Measurements from ENCODE around the gene TRIP13.

TRIP13 gene

GRCh38 chr5:963673-964531, 71.2 kb downstream of the TRIP13 start:
- H3K4me2 ChIP-seq (ENCODE audit: low read length) = no peak overlapping the region

GRCh38 chr5:964821-965220, 72.1 kb downstream of the TRIP13 start:
- no peaks in the 10 kb centered on the region for H3K4me1 ChIP-seq (ENCODE audit: low read length)
- no peak overlapping the region for H3K9ac ChIP-seq (ENCODE audit: low read length)
- H3K79me2 ChIP-seq (ENCODE audit: low read length) = no peaks in the 10 kb centered on the region
- TF ChIP-seq CTCF (IDR thresholded peaks at IDR 0.05; ENCODE audit: low read depth, low read length) (no peak), EZH2phosphoT487 (IDR thresholded peaks at IDR 0.05; ENCODE audit: low read depth) (no peak)
- H3K4me2 ChIP-seq (ENCODE audit: low read length) = no peak overlapping the region
- H4K20me1 ChIP-seq (ENCODE audit: insufficient read depth, low read length) = no peaks in the 10 kb centered on the region
- no peak overlapping the region for H2AFZ ChIP-seq (ENCODE audit: low read depth, low read length)
- H3K9me3 ChIP-seq (ENCODE audit: insufficient read depth, low read length) = no peaks in the 10 kb centered on the region
- H3K27me3 ChIP-seq (ENCODE audit: low read depth, low read length) = 0 out of 2 replicates have a peak, but pooled peaks cover 7% of the 10 kb centered on the region
- H3K36me3 ChIP-seq (replicated peaks; ENCODE audit: low read depth, low read length) = no peaks in the 10 kb centered on the region
- no peak overlapping the region for H3K4me3 ChIP-seq (ENCODE audit: low read length)
- H3K27ac ChIP-seq (ENCODE audit: low read length) = no peak overlapping the region

More at GRCh38 chr5:963673-964531, 71.2 kb downstream of the TRIP13 start:
- H3K4me1 ChIP-seq (ENCODE audit: low read length) = no peaks in the 10 kb centered on the region
- no peaks in the 10 kb centered on the region for H4K20me1 ChIP-seq (ENCODE audit: insufficient read depth, low read length)
- H3K79me2 ChIP-seq (ENCODE audit: low read length) = no peaks in the 10 kb centered on the region
- H2AFZ ChIP-seq (ENCODE audit: low read depth, low read length) = no peak overlapping the region
- H3K27ac ChIP-seq (ENCODE audit: low read length) = no peak overlapping the region
- H3K27me3 ChIP-seq (ENCODE audit: low read depth, low read length) = 0 out of 2 replicates have a peak, but pooled peaks cover 7% of the 10 kb centered on the region
- TF ChIP-seq EZH2phosphoT487 (IDR thresholded peaks at IDR 0.05; ENCODE audit: low read depth) = no peak
- no peak for TF ChIP-seq CTCF (IDR thresholded peaks at IDR 0.05; ENCODE audit: low read depth, low read length)
- H3K9ac ChIP-seq (ENCODE audit: low read length) = no peak overlapping the region
- no peak overlapping the region for H3K4me3 ChIP-seq (ENCODE audit: low read length)
- H3K9me3 ChIP-seq (ENCODE audit: insufficient read depth, low read length) = no peaks in the 10 kb centered on the region
- H3K36me3 ChIP-seq (replicated peaks; ENCODE audit: low read depth, low read length) = no peaks in the 10 kb centered on the region

GRCh38 chr5:965604-966344, 73.1 kb downstream of the TRIP13 start:
- Histone ChIP-seq H3K79me2 (ENCODE audit: low read length) (no peaks in the 10 kb centered on the region), H4K20me1 (ENCODE audit: insufficient read depth, low read length) (no peaks in the 10 kb centered on the region), H3K4me3 (ENCODE audit: low read length) (no peak overlapping the region), H3K4me2 (ENCODE audit: low read length) (no peak overlapping the region), H3K36me3 (replicated peaks; ENCODE audit: low read depth, low read length) (no peaks in the 10 kb centered on the region), H3K27ac (ENCODE audit: low read length) (no peak overlapping the region), H3K27me3 (ENCODE audit: low read depth, low read length) (0 out of 2 replicates have a peak, but pooled peaks cover 7% of the 10 kb centered on the region), H3K9ac (ENCODE audit: low read length) (no peak overlapping the region), H3K9me3 (ENCODE audit: insufficient read depth, low read length) (no peaks in the 10 kb centered on the region), H2AFZ (ENCODE audit: low read depth, low read length) (no peak overlapping the region), H3K4me1 (ENCODE audit: low read length) (no peaks in the 10 kb centered on the region)
- no peak for TF ChIP-seq CTCF (IDR thresholded peaks at IDR 0.05; ENCODE audit: low read depth, low read length)
- TF ChIP-seq EZH2phosphoT487 (IDR thresholded peaks at IDR 0.05; ENCODE audit: low read depth) = no peak

- Histone ChIP-seq H3K4me2 (ENCODE audit: low read length) (no peak overlapping the region), H3K4me1 (ENCODE audit: low read length) (no peaks in the 10 kb centered on the region), H3K27me3 (ENCODE audit: low read depth, low read length) (0 out of 2 replicates have a peak, but pooled peaks cover 7% of the 10 kb centered on the region), H3K27ac (ENCODE audit: low read length) (no peak overlapping the region), H2AFZ (ENCODE audit: low read depth, low read length) (no peak overlapping the region), H3K9me3 (ENCODE audit: insufficient read depth, low read length) (no peaks in the 10 kb centered on the region), H4K20me1 (ENCODE audit: insufficient read depth, low read length) (no peaks in the 10 kb centered on the region), H3K79me2 (ENCODE audit: low read length) (no peaks in the 10 kb centered on the region), H3K4me3 (ENCODE audit: low read length) (no peak overlapping the region), H3K36me3 (replicated peaks; ENCODE audit: low read depth, low read length) (no peaks in the 10 kb centered on the region), H3K9ac (ENCODE audit: low read length) (no peak overlapping the region)
- no peak for TF ChIP-seq CTCF (IDR thresholded peaks at IDR 0.05; ENCODE audit: low read depth, low read length)
- TF ChIP-seq EZH2phosphoT487 (IDR thresholded peaks at IDR 0.05; ENCODE audit: low read depth) = no peak
These were observed 73.6 kb downstream of the TRIP13 start for GRCh38 chr5:966345-966710.
